GM23338 (cell line): ENCODE measurements around the gene CD6. TPM values are rescaled to one million over a fixed set of nuclear protein-coding genes. Genes with fewer than 3 reads are reported as not detected.

Experiments
- ATAC-seq: fragments of 200-7000 bp; cut with Tn5 transposase; 3 replicates; pipeline ENCODE4 v1.9.1; 2020
- DNase-seq: peaks from one replicate; pipeline ENCODE4 v3.0.0-alpha.2; 2015; ENCODE audit warnings: low spot score
- H2AFZ ChIP-seq: fragments of 200-600 bp; sonication (generic); 2 replicates; pipeline ENCODE4 v1.8.0; 2016; ENCODE audit warnings: antibody characterized with exemption, mild to moderate bottlenecking, moderate library complexity
- H3F3A ChIP-seq: fragments of 200-600 bp; sonication (generic); replicated peaks from 2 replicates; pipeline ENCODE4 v1.8.0; 2017; ENCODE audit warnings: antibody characterized with exemption, mixed run types, low read depth
- H3K27ac ChIP-seq: fragments of 200-600 bp; sonication (generic); 2 replicates; pipeline ENCODE4 v1.6.1; 2016; ENCODE audit warnings: low read depth
- H3K27me3 ChIP-seq: fragments of 200-600 bp; sonication (generic); 2 replicates; pipeline ENCODE4 v1.8.0; 2016; ENCODE audit warnings: mild to moderate bottlenecking, mixed run types, moderate library complexity; ENCODE audit not compliant: insufficient read depth
- H3K36me3 ChIP-seq: fragments of 200-600 bp; sonication (generic); 2 replicates; pipeline ENCODE4 v1.8.0; 2016; ENCODE audit warnings: mild to moderate bottlenecking; ENCODE audit not compliant: insufficient read depth
- H3K4me1 ChIP-seq: fragments of 200-600 bp; sonication (generic); 2 replicates; pipeline ENCODE4 v1.8.0; 2016; ENCODE audit warnings: mild to moderate bottlenecking, moderate library complexity; ENCODE audit not compliant: insufficient read depth
- H3K4me2 ChIP-seq: fragments of 200-600 bp; sonication (generic); 2 replicates; pipeline ENCODE4 v1.7.1; 2017; ENCODE audit warnings: mixed run types
- H3K4me3 ChIP-seq: fragments of 200-600 bp; sonication (generic); 2 replicates; pipeline ENCODE4 v1.6.1; 2016; ENCODE audit warnings: mixed run types
- H3K79me2 ChIP-seq: fragments of 200-600 bp; sonication (generic); replicated peaks from 2 replicates; pipeline ENCODE4 v1.8.0; 2017; ENCODE audit warnings: mild to moderate bottlenecking; ENCODE audit not compliant: insufficient read depth
- H3K9me2 ChIP-seq: fragments of 200-600 bp; sonication (generic); 2 replicates; pipeline ENCODE4 v1.8.0; 2017; ENCODE audit not compliant: insufficient read depth
- H4K20me1 ChIP-seq: fragments of 200-600 bp; sonication (generic); replicated peaks from 2 replicates; pipeline ENCODE4 v1.8.0; 2017; ENCODE audit warnings: mild to moderate bottlenecking; ENCODE audit not compliant: insufficient read depth
- H3K27ac Mint-ChIP-seq: 2 replicates; pipeline ENCODE4 v1.8.0; 2020; ENCODE audit warnings: inconsistent platforms, mild to moderate bottlenecking, moderate library complexity, mixed read lengths
- H3K27me3 Mint-ChIP-seq: 3 replicates; pipeline ENCODE4 v1.8.0; 2022; ENCODE audit warnings: low read depth, mild to moderate bottlenecking, moderate library complexity, mixed read lengths, inconsistent platforms; ENCODE audit not compliant: insufficient read depth, poor library complexity
- H3K36me3 Mint-ChIP-seq: 3 replicates; pipeline ENCODE4 v1.8.0; 2021; ENCODE audit warnings: low read depth, mild to moderate bottlenecking, inconsistent platforms, moderate library complexity, mixed read lengths
- H3K4me1 Mint-ChIP-seq: 3 replicates; pipeline ENCODE4 v1.8.0; 2020; ENCODE audit warnings: mild to moderate bottlenecking, inconsistent platforms, mixed read lengths
- H3K4me3 Mint-ChIP-seq: 3 replicates; pipeline ENCODE4 v1.8.0; 2021; ENCODE audit warnings: moderate library complexity, mild to moderate bottlenecking, inconsistent platforms, mixed read lengths
- H3K9me3 Mint-ChIP-seq: 3 replicates; pipeline ENCODE4 v1.8.0; 2020; ENCODE audit warnings: moderate library complexity, mild to moderate bottlenecking, inconsistent platforms, mixed read lengths
- CREB1 ChIP-seq: fragments of 250-450 bp; sonication (Bioruptor Pico); IDR thresholded peaks from 2 replicates; pipeline ENCODE4 v1.5.0; 2020; ENCODE audit warnings: low read depth, mild to moderate bottlenecking, moderate library complexity
- CTCF ChIP-seq, 2 experiments: fragments of 200-600 bp in 1 of 2; sonication (generic) in 1 of 2; conservative IDR thresholded peaks; 2 replicates each; pipeline versions ENCODE4 v1.5.1 to v1.6.1; 2016 to 2017; ENCODE audit warnings: antibody characterized with exemption in 2 of 2, low read depth in 2 of 2, mild to moderate bottlenecking in 2 of 2, moderate library complexity in 1 of 2
- ETS1 ChIP-seq: IDR thresholded peaks from 2 replicates; pipeline ENCODE4 v1.6.1; 2016; ENCODE audit warnings: antibody characterized with exemption
- EZH2 ChIP-seq: fragments of 200-600 bp; sonication (generic); IDR thresholded peaks from one replicate; pipeline ENCODE4 v1.8.0; 2017; ENCODE audit warnings: antibody characterized with exemption, mild to moderate bottlenecking, low read depth; ENCODE audit not compliant: unreplicated experiment
- EZH2phosphoT487 ChIP-seq: fragments of 200-600 bp; sonication (generic); IDR thresholded peaks from one replicate; pipeline ENCODE4 v1.8.1; 2018; ENCODE audit warnings: antibody characterized with exemption; ENCODE audit not compliant: unreplicated experiment
- NANOG ChIP-seq: IDR thresholded peaks from 2 replicates; pipeline ENCODE4 v1.6.1; 2016; ENCODE audit warnings: antibody characterized with exemption, borderline replicate concordance
- POLR2AphosphoS5 ChIP-seq: IDR thresholded peaks from 2 replicates; pipeline ENCODE4 v1.6.1; 2016; ENCODE audit warnings: antibody characterized with exemption, low read depth
- REST ChIP-seq: IDR thresholded peaks from one replicate; pipeline ENCODE4 v1.6.1; 2018; ENCODE audit warnings: antibody characterized with exemption; ENCODE audit not compliant: unreplicated experiment
- STAT1 ChIP-seq: IDR thresholded peaks from one replicate; pipeline ENCODE4 v1.6.1; 2016; ENCODE audit warnings: antibody characterized with exemption; ENCODE audit not compliant: unreplicated experiment
- ZNF331 ChIP-seq: fragments of 250-450 bp; sonication (Bioruptor Pico); IDR thresholded peaks from 2 replicates; pipeline ENCODE4 v1.5.0; 2020; ENCODE audit warnings: low read depth, mild to moderate bottlenecking, moderate library complexity
- polyA plus RNA-seq: library from polyadenylated mRNA; unstranded; fragments of >200 nt; fragmentation: Nextera tagmentation; extraction: Ambion mirVana; gene quantifications from 2 replicates; pipeline ENCODE4 v1.2.1, GENCODE V29; 2016
- total RNA-seq: library from RNA; depleted of rRNA; stranded (reverse); fragments of >200 nt; shearing (Covaris generic); gene quantifications from 2 replicates; pipeline ENCODE4 v1.2.3, GENCODE V29; 2014

CD6 gene
- total and polyA plus RNA-seq, 2 experiments from 2014 or later = 0.49 TPM; not detected in 1

- TF ChIP-seq REST = no peak
- TF ChIP-seq NANOG = no peak
- no peak for TF ChIP-seq STAT1
- no peak; the same call in 1 of the 2 replicates for TF ChIP-seq POLR2AphosphoS5
- TF ChIP-seq ZNF331 (CRISPR knock-in tag) = no peak
Measured at GRCh38 chr11:60950933-60951605, 20.4 kb upstream of the CD6 start (continued).

GRCh38 chr11:60951606-60951903, 19.9 kb upstream of the CD6 start:
- peak overlapping the region; percentile 68 for H3K4me3 ChIP-seq
- peak; percentile 41 for ATAC-seq
- TF ChIP-seq POLR2AphosphoS5 = peak; percentile 45; the same call in 1 of the 2 replicates
- TF ChIP-seq NANOG = no peak

GRCh38 chr11:60951904-60952741, 19.4 kb upstream of the CD6 start, which contains the start of gene SLC15A3:
Gene SLC15A3 (minus strand): TSS chr11:60952176. CDS start chr11:60951551, 625 bp downstream.
- DNase-seq (peak; percentile 82), ATAC-seq (peak; percentile 64)
- no peaks in the 10 kb centered on the region for H3K9me2 ChIP-seq
- H3K36me3 Mint-ChIP-seq = no peaks in the 10 kb centered on the region
- H4K20me1 ChIP-seq = no peaks in the 10 kb centered on the region
- peak within 1 kb of the TSS; percentile 99 for H2AFZ ChIP-seq
- H3K27me3 ChIP-seq = peaks cover 30% of the 10 kb centered on the region
- TF ChIP-seq EZH2 (no peak), NANOG (no peak), CREB1 (CRISPR knock-in tag) (no peak), ZNF331 (CRISPR knock-in tag) (no peak), EZH2phosphoT487 (no peak), CTCF (conservative IDR thresholded peaks at IDR 0.05; ENCODE audit: low read depth in 2 of 2) (no peak), ETS1 (no peak)
- H3K36me3 ChIP-seq = no peaks in the 10 kb centered on the region
- peaks cover 26% of the 10 kb centered on the region for H3K4me1 ChIP-seq
- H3K27ac ChIP-seq = 0 out of 2 replicates have a peak within 1 kb of the TSS, but pooled peaks have one; percentile 30
- H3K4me3 Mint-ChIP-seq = peak within 1 kb of the TSS; percentile 70
- peaks cover 8% of the 10 kb centered on the region for H3F3A ChIP-seq
- H3K27ac Mint-ChIP-seq = peak within 1 kb of the TSS; percentile 17; the same call in 1 of the 2 replicates
- peak within 1 kb of the TSS; percentile 90 for H3K4me2 ChIP-seq
- H3K79me2 ChIP-seq = peaks cover 6% of the 10 kb centered on the region; the same call in 1 of the 2 replicates
- no peaks in the 10 kb centered on the region for H3K9me3 Mint-ChIP-seq
- peaks cover 35% of the 10 kb centered on the region for H3K4me1 Mint-ChIP-seq
- H3K4me3 ChIP-seq = peak within 1 kb of the TSS; percentile 68
- H3K27me3 Mint-ChIP-seq = peaks cover 27% of the 10 kb centered on the region

More at GRCh38 chr11:60951606-60951903, 19.9 kb upstream of the CD6 start:
- Histone ChIP-seq H4K20me1 (no peaks in the 10 kb centered on the region), H2AFZ (peak overlapping the region; percentile 99), H3K9me2 (no peaks in the 10 kb centered on the region), H3K4me2 (peak overlapping the region; percentile 90), H3F3A (peaks cover 8% of the 10 kb centered on the region), H3K36me3 (no peaks in the 10 kb centered on the region), H3K79me2 (peaks cover 6% of the 10 kb centered on the region; the same call in 1 of the 2 replicates), H3K4me1 (peaks cover 29% of the 10 kb centered on the region), H3K27me3 (peaks cover 30% of the 10 kb centered on the region), H3K27ac (no peak overlapping the region)
- peaks cover 28% of the 10 kb centered on the region for H3K27me3 Mint-ChIP-seq
- H3K36me3 Mint-ChIP-seq = no peaks in the 10 kb centered on the region
- H3K9me3 Mint-ChIP-seq = no peaks in the 10 kb centered on the region
- H3K27ac Mint-ChIP-seq = no peak overlapping the region
- H3K4me3 Mint-ChIP-seq = peak overlapping the region; percentile 67
- DNase-seq = peak; percentile 72
- peaks cover 40% of the 10 kb centered on the region for H3K4me1 Mint-ChIP-seq
